Large intestine (tissue), 3 donors: Measurements from ENCODE around the gene RFFL. TPM values are rescaled to one million over a fixed set of nuclear protein-coding genes. Genes with fewer than 3 reads are reported as not detected.
A peak's percentile ranks its signal among the peaks of the same experiment; 100 is the strongest.

ENCODE experiments used
- DNase-seq, 2 donors: peaks; one replicate each; pipeline versions ENCODE4 v3.0.0 to v3.0.0-alpha.2; 2013
- H3K27ac ChIP-seq: one replicate; pipeline ENCODE4 v1.5.1; 2013; ENCODE audit warnings: low read length
- H3K27me3 ChIP-seq: 2 replicates; pipeline ENCODE4 v1.6.1; 2013; ENCODE audit warnings: low read length; ENCODE audit not compliant: control insufficient read depth, insufficient read depth
- H3K36me3 ChIP-seq: 2 replicates; pipeline ENCODE4 v1.6.1; 2013; ENCODE audit warnings: low read length; ENCODE audit not compliant: control insufficient read depth, insufficient read depth
- H3K4me1 ChIP-seq: one replicate; pipeline ENCODE4 v1.6.1; 2013; ENCODE audit warnings: low read length; ENCODE audit not compliant: control insufficient read depth, insufficient read depth
- H3K4me3 ChIP-seq: one replicate; pipeline ENCODE4 v1.5.1; 2013; ENCODE audit warnings: low read length
- H3K9me3 ChIP-seq: one replicate; pipeline ENCODE4 v1.6.1; 2013; ENCODE audit warnings: mild to moderate bottlenecking, low read depth, low read length, moderate library complexity; ENCODE audit not compliant: control insufficient read depth
- WGBS: methylation state at CpG from one replicate; pipeline ENCODE4 v1.1.5; 2013; ENCODE audit warnings: low lambda C conversion rate; ENCODE audit not compliant: insufficient coverage; 5-methylcytosine and 5-hydroxymethylcytosine counted together
- polyA plus RNA-seq: library from polyadenylated mRNA; unstranded; fragments of 120-200 nt; gene quantifications from one replicate; pipeline ENCODE4 v1.2.1, GENCODE V29; 2013

RFFL gene
- polyA plus RNA-seq, 1 donor: 31.1 TPM

DNA sequence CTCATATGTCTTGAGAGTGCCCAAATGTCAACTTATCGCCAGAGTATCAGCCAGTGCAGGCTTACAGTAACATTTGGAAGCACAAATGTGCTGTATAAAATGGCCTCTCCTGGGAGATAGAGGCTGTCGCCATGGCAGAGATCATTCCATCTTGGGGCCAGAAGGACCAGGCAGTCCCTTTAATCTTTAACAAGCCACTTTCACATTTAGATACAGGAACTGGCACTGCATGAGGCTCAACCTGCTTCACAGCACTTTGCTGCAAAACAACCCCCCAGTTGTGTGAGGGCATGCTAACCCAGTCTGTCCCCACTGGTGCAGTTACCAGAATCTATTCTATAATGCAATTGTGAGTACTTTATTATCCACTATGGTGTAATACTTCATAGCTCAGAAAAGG, 4.7 kb upstream of the RFFL start:
- Histone ChIP-seq H3K27ac (peak overlapping the region; percentile 70), H3K36me3 (no peaks in the 10 kb centered on the region), H3K4me3 (no peak overlapping the region), H3K9me3 (no peaks in the 10 kb centered on the region), H3K27me3 (no peaks in the 10 kb centered on the region), H3K4me1 (peaks cover 43% of the 10 kb centered on the region)
- no CpG with 5 or more reads among the region's 2 CpGs for WGBS
- DNase-seq: peak in 1 of 2 donors; percentile 49

DNA sequence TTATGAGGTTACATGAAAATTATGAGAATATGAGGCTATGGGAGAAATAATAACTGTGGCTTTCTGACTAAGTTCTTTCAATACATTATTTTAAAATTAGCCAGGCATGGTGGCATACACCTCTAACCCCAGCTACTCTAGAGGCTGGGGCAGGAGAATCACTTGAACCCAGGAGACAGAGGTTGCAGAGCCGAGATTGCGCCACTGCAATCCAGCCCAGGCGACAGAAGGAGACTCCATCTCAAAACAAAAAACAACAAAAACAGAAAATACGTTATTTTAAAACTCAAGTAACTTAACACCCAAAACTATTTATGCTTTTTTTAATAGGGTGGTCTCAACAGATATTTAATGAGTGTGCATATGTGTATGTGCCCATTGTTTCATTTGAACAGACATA, 2.4 kb upstream of the RFFL start:
- no peak overlapping the region for H3K4me3 ChIP-seq
- no peak for DNase-seq
- H3K27ac ChIP-seq: no peak overlapping the region
- H3K27me3 ChIP-seq: no peaks in the 10 kb centered on the region
- H3K4me1 ChIP-seq: peaks cover 47% of the 10 kb centered on the region
- H3K36me3 ChIP-seq: peaks cover under 1% of the 10 kb centered on the region
- WGBS: 83% methylated on average over 1 of the region's 4 CpGs
- H3K9me3 ChIP-seq: no peaks in the 10 kb centered on the region

DNA sequence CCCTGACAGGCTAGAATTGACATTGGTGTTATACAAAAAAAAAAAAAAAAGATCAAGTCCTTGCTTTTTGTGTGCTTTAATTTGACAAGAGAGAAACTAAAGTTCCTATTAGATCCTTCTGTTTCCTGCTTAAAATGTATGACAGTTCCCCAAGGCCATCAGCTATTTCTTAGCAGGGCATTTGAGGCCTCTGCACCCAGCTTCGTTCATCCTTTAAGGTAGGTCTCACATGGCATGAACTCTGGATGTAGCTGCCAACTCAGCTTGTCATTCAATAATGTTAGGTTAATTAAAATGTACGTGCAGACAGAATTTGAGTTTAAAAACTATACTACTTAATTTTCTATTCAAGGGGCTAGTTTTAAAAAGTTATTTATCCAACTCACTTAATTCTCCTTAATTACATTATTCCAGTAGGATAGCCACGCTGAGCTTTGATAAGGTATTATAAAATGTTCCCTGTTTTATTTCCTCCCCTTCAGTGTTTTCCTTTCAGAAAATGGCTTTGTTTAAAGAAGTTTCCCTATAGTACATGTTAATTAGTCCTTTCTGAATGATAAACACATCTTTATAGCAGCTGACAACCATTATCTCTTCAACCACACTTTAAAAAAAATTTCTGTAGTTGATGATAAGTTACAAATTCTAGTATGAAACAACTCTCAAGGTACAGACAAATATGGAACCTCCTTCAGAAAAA, 1.2 kb upstream of the RFFL start:
- Histone ChIP-seq H3K4me3 (no peak overlapping the region), H3K9me3 (no peaks in the 10 kb centered on the region), H3K4me1 (peaks cover 39% of the 10 kb centered on the region), H3K27me3 (no peaks in the 10 kb centered on the region), H3K36me3 (peaks cover 5% of the 10 kb centered on the region), H3K27ac (no peak overlapping the region)
- WGBS: 67% methylated on average over 2 of the region's 3 CpGs
- no peak for DNase-seq

GRCh38 chr17:35062308-35062707, 1.2 kb downstream of the RFFL start:
- H3K36me3 ChIP-seq: peaks cover 5% of the 10 kb centered on the region
- no peaks in the 10 kb centered on the region for H3K9me3 ChIP-seq
- WGBS: no CpG with 5 or more reads among the region's 3 CpGs
- H3K4me1 ChIP-seq: peaks cover 20% of the 10 kb centered on the region
- no peak overlapping the region for H3K27ac ChIP-seq
- DNase-seq: no peak
- no peak overlapping the region for H3K4me3 ChIP-seq
- H3K27me3 ChIP-seq: no peaks in the 10 kb centered on the region

- Histone ChIP-seq H3K4me1 (peaks cover 11% of the 10 kb centered on the region), H3K4me3 (no peak overlapping the region), H3K36me3 (peaks cover 5% of the 10 kb centered on the region), H3K27ac (no peak overlapping the region), H3K9me3 (no peaks in the 10 kb centered on the region), H3K27me3 (no peaks in the 10 kb centered on the region)
- no peak for DNase-seq
- WGBS: 100% methylated on average over 1 of the region's 1 CpG
These were observed 6.1 kb downstream of the RFFL start for GRCh38 chr17:35057332-35057915.

DNA sequence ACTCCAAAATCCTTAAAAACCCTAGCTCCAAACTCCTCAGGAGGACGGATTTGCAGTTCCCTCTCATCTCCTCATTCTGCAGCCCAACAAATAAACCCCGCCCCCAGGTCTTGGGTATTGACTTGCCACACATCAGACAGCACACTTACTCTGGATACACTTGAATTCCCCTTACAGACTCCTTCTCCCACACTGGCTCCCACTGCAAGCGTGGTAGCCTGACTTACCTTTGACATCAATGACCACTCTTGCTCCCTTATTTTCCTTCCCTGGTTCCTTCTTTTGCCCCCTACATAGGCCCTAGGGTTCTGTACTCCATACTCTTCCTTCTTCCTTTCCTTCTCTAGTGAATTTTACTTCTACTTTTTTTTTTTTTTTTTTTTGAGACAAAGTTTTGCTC, 7.5 kb downstream of the RFFL start:
- Histone ChIP-seq H3K9me3 (no peaks in the 10 kb centered on the region), H3K36me3 (peaks cover 5% of the 10 kb centered on the region), H3K27ac (no peak overlapping the region), H3K4me1 (peaks cover 20% of the 10 kb centered on the region), H3K27me3 (no peaks in the 10 kb centered on the region), H3K4me3 (no peak overlapping the region)
- 89% methylated on average over 1 of the region's 3 CpGs for WGBS
- DNase-seq: no peak

DNA sequence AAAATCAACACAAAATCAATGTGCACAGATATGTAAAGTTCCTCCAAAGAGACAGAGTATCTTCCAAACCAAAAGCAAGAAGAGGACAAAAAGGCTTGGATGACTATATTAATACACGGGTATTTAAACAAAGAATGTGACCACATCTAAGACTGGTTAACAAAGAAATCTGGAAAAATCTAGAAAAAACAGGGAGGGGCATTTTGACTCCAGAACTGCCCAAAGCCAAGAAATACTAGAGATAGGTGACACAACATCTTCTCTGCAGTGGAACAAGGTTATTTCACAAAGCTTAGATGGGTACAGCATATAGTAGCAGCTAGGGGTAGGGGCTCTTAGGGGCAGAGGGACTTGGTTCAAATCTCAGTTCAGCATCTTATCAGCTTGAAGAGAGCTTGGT, 10.3 kb downstream of the RFFL start:
- Histone ChIP-seq H3K36me3 (no peaks in the 10 kb centered on the region), H3K4me3 (no peak overlapping the region), H3K27ac (peak overlapping the region; percentile 92), H3K9me3 (no peaks in the 10 kb centered on the region), H3K27me3 (no peaks in the 10 kb centered on the region), H3K4me1 (peaks cover 40% of the 10 kb centered on the region)
- no CpG with 5 or more reads among the region's 1 CpG for WGBS
- DNase-seq: no peak

DNA sequence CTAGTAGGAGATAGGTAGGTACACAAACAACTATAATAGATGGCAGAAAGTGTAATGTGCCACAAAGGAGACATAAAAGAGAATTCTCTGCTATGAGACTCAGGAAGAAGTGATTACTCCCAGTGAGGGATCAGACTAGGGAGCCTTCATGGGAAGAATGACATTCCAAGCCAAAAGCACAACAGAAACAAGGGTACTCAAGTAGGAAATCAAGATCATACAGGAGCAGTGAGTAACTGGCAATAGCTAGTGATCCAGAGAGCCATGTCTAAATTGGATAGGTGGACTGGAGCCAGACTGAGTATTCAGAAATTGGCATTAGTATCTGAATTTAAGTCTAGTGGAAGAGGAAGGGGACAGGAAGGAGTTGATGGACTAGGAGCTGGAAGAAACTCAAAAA, 10.7 kb downstream of the RFFL start:
- H3K4me1 ChIP-seq: peaks cover 40% of the 10 kb centered on the region
- peak overlapping the region; percentile 92 for H3K27ac ChIP-seq
- no peaks in the 10 kb centered on the region for H3K27me3 ChIP-seq
- H3K4me3 ChIP-seq: no peak overlapping the region
- peak in 1 of 2 donors; percentile 35 for DNase-seq
- H3K36me3 ChIP-seq: no peaks in the 10 kb centered on the region
- no peaks in the 10 kb centered on the region for H3K9me3 ChIP-seq

GRCh38 chr17:35052241-35052610, 11.3 kb downstream of the RFFL start:
- Histone ChIP-seq H3K4me1 (peaks cover 44% of the 10 kb centered on the region), H3K27me3 (no peaks in the 10 kb centered on the region), H3K4me3 (no peak overlapping the region), H3K27ac (peak overlapping the region; percentile 92), H3K36me3 (no peaks in the 10 kb centered on the region), H3K9me3 (no peaks in the 10 kb centered on the region)
- no peak for DNase-seq

- Histone ChIP-seq H3K4me1 (peaks cover 47% of the 10 kb centered on the region), H3K36me3 (no peaks in the 10 kb centered on the region), H3K27ac (peak overlapping the region; percentile 92), H3K9me3 (no peaks in the 10 kb centered on the region), H3K27me3 (no peaks in the 10 kb centered on the region), H3K4me3 (no peak overlapping the region)
- 24% methylated on average over 3 of the region's 6 CpGs for WGBS
- peak in 1 of 2 donors; percentile 25 for DNase-seq
These were observed 11.8 kb downstream of the RFFL start for GRCh38 chr17:35051579-35052240.

- WGBS: no CpG with 5 or more reads among the region's 2 CpGs
- Histone ChIP-seq H3K4me1 (peaks cover 52% of the 10 kb centered on the region), H3K9me3 (no peaks in the 10 kb centered on the region), H3K4me3 (no peak overlapping the region), H3K36me3 (no peaks in the 10 kb centered on the region), H3K27me3 (no peaks in the 10 kb centered on the region), H3K27ac (peak overlapping the region; percentile 92)
- peak; percentile 68 to 86 for DNase-seq
These were observed 12.3 kb downstream of the RFFL start for GRCh38 chr17:35051183-35051578.
